PFSK-1 (cell line): Measurements from ENCODE around the gene SCCPDH.

ENCODE experiments used
- FOXP2 ChIP-seq: optimal IDR thresholded peaks from 2 replicates; pipeline ENCODE3; 2011; ENCODE audit warnings: borderline replicate concordance, control low read depth, inconsistent platforms; ENCODE audit not compliant: insufficient read depth; ENCODE audit errors: extremely low read length, extremely low read depth
- POLR2AphosphoS5 ChIP-seq: IDR thresholded peaks from 2 replicates; pipeline ENCODE4 v1.6.1; 2012; ENCODE audit warnings: low read depth, mild to moderate bottlenecking, control low read depth, low read length, moderate library complexity
- SIN3A ChIP-seq: IDR thresholded peaks from 2 replicates; pipeline ENCODE4 v1.6.1; 2012; ENCODE audit warnings: mild to moderate bottlenecking, low read length, moderate library complexity, borderline replicate concordance; ENCODE audit not compliant: insufficient read depth
- TAF1 ChIP-seq: IDR thresholded peaks from 2 replicates; pipeline ENCODE4 v1.6.1; 2012; ENCODE audit warnings: low read length, control low read depth, borderline replicate concordance; ENCODE audit not compliant: insufficient read depth

GRCh38 chr1:246748867-246749266 lies 24.7 kb downstream of the SCCPDH start:
- TF ChIP-seq TAF1 (no peak), POLR2AphosphoS5 (no peak), FOXP2 (no peak), SIN3A (no peak)
